AG10803 (cell line): Measurements from ENCODE around the gene BNIP5.

Source experiments
- DNase-seq: peaks from one replicate; pipeline ENCODE4 v3.0.0; 2010; ENCODE audit warnings: low read depth
- H3K4me3 ChIP-seq: 2 replicates; pipeline ENCODE4 v1.5.1; 2011; ENCODE audit warnings: mild to moderate bottlenecking, low read length, control low read depth
- TF ChIP-seq, protein P1 (sequence below): conservative IDR thresholded peaks from 2 replicates; pipeline ENCODE4 v1.5.1; 2011; ENCODE audit warnings: mild to moderate bottlenecking, low read length, control low read depth, inconsistent platforms

Gene BNIP5

DNA sequence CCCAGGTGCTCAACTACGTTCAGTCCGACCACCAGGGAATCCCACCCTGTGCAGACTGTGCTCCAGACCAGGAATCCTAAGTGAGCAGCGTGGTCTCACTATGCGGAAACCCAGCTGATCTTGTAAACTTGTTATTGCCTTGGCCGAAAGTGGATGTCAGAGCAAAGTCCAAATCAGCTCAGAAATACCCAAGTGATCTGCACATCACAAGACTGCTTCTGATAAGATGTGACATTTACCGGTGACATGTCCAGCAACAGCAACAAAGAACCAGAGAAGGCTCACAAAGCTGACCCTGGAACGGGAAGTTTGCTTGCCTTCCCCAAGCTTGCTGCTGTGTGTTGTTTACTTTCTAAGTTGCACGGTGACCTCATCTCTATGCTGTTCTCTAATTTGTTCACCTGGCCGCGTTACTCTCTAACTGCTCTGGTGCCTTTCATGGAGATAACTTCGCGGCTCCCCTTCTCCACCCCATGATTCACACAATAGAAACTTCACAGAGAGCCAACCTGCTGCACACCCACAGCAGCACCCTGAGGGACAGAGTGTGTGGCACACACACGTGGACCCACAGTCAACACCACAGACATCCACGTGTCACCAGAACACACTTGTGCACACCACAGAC is 1.7 kb downstream of the BNIP5 start:
- DNase-seq = no peak
- TF ChIP-seq, protein P1, sequence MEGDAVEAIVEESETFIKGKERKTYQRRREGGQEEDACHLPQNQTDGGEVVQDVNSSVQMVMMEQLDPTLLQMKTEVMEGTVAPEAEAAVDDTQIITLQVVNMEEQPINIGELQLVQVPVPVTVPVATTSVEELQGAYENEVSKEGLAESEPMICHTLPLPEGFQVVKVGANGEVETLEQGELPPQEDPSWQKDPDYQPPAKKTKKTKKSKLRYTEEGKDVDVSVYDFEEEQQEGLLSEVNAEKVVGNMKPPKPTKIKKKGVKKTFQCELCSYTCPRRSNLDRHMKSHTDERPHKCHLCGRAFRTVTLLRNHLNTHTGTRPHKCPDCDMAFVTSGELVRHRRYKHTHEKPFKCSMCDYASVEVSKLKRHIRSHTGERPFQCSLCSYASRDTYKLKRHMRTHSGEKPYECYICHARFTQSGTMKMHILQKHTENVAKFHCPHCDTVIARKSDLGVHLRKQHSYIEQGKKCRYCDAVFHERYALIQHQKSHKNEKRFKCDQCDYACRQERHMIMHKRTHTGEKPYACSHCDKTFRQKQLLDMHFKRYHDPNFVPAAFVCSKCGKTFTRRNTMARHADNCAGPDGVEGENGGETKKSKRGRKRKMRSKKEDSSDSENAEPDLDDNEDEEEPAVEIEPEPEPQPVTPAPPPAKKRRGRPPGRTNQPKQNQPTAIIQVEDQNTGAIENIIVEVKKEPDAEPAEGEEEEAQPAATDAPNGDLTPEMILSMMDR = no peak
- no peak overlapping the region for H3K4me3 ChIP-seq

DNA sequence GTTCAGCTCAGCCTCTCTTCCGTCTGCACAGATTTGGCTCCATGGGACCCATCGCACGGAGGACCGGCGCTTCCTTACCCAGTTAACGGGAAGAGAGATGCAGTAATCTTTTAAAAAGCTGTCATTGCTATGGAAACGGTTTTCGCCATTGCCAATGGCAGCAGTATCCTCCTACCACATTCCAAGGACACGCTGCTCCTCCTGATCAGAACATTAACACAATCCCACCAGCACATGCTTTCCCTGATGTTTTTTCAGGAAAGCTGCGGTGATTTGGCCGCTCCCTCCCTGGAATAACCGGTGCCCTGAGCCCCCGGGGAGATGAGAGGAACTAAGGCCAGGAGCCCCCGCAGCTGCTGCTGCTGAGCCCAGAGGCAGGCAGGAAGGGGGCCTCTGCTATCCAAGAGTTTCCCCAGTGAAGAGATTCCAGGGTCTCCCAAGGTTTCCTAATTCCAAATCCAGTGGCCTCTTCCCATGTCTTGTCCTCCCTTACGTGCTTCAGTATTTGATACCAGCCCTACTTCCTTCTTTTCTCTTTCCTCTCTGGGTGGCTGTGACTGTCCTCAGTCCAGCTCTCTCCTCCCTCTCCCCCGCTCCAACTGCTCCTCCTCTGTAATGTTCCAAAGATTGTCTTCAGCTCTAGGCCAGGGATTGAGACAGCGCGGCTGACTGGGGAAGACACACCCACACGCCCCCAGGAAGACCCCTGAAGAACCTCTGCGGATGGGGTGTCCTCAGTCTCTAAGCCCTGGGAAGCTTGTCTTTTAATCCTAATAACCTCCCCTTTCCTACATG is 2.6 kb downstream of the BNIP5 start:
- DNase-seq = peak; percentile 21
- H3K4me3 ChIP-seq = no peak overlapping the region
- TF ChIP-seq, protein P1 = no peak

DNA sequence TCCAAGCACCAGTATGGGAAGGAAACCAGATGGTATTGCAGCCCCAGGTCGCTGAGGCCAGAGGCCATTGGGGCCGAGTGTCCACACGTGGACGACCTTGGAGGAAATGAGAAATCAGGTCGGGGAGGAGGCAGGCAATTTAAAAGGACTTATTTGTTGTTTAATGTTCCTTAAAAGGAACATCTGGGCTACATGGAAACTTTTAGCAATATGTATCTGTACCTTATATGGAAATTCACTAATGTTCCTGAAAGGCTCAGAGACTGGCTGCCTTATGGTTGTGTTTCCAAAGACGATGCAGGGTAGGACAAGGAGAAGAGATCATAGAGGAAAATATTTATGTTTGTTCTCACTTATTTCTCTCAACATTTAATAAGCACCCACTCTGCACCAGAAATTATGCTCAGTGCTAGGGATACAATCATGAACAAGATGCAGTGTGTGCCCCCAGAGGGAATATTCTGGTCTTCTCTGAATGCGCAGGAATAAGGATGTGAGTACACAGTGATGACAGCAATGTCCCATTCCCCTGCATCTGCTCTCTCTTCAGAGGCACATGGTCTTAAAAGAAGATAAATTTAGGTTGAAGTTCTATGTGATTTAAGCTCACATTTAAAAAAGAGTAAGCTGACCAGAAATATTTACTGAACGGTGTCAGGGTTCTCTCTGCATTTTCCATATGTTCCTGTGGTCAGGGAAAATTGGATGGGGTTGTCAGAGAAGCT is 3.4 kb downstream of the BNIP5 start:
- TF ChIP-seq, protein P1 = no peak
- no peak overlapping the region for H3K4me3 ChIP-seq
- DNase-seq = no peak

DNA sequence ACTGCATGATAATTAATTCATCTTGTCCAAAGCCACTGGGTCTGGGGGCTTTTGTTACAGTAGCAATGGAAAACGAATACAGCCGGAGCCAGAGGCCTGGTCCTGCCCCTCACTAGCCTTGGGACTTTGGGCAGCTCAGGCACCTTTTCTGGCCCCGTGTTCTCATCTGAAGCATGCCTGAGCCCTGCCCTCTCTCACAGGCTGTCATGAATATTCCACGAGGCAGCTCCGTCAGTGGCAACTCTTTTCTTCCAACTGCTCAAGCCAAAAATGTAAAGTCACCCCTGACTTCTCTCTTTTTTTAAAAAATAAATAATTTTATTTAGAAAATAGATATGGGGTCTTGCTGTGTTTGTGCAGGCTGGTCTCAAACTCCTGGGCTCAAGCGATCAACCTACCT is 5.3 kb downstream of the BNIP5 start:
- H3K4me3 ChIP-seq = no peak overlapping the region
- no peak for DNase-seq
- TF ChIP-seq, protein P1 = no peak

DNA sequence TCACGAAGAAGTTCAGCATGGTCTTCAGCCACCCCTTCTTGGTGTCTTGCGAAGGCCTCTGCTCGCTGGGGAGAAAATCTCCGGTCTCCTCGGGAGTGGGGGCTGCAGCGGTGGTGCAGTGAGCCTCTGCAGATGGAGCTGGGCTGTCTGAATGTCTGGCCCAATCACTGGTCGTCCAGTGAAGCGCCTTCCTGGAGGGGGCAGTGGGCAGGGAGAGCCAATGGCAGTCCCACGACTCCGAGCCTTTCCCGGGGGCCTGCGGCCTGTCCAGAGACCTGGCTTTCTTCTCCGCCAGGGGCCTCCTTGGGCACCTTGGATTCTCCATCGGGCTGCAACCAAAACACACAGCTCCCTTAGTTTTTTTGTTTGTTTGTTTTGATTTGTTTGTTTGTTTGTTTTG is 6.3 kb downstream of the BNIP5 start:
- no peak overlapping the region for H3K4me3 ChIP-seq
- TF ChIP-seq, protein P1 = no peak
- DNase-seq = no peak

DNA sequence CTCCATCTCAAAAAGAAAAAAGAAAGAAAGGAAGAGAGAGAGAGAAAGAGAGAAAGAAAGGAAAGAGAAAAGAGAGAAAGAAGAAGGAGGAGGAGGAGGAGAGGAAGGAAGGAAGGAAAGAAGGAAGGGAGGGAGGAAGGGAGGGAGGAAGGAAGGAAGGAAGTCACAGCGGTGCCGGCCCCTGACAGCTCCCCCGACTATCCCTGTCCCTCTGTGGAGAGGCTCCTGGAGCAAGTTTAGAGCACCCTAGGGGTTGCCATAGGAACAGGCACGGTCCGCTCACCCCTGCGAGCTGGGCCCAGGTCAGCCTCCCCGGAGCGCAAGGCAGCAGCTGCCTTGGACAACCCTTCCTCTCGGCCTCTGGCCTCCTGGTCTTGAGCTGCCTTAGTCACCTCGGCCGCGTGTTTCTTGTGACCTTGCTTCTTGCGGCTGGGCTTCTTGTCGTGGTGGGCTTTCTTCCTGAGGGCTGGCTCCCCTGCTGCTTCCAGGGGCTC is 6.8 kb downstream of the BNIP5 start:
- TF ChIP-seq, protein P1 = no peak
- H3K4me3 ChIP-seq = no peak overlapping the region
- DNase-seq = no peak
